ENCODE data around the gene FOXI2.

GRCh38 chr10:127720903-127721302 lies 16.1 kb upstream of the FOXI2 start:
- TF ChIP-seq CTCF (IDR thresholded peaks at IDR 0.05; ENCODE audit: poor library complexity, severe bottlenecking) (no peak), EP300 (conservative IDR thresholded peaks at IDR 0.05; ENCODE audit: poor library complexity, severe bottlenecking) (no peak), RAD21 (conservative IDR thresholded peaks at IDR 0.05) (no peak), MXI1 (conservative IDR thresholded peaks at IDR 0.05; ENCODE audit: poor library complexity, severe bottlenecking) (no peak), EZH2 (IDR thresholded peaks at IDR 0.05; ENCODE audit: borderline replicate concordance, insufficient read depth, low read length, poor library complexity, severe bottlenecking) (no peak)

All from neural cell (in vitro differentiated cells).